NCI-H345 (cell line): ENCODE data around the gene OR13C4.
"Not testable (repeated sequence)": the region's sequence is repeated elsewhere in the genome, so short reads cannot be mapped to it uniquely, and the experiment has no call there.

Source experiments
- DNase-seq: peaks from one replicate; lab custom pipeline; 2025; lab: John Stamatoyannopoulos, UW

OR13C4 gene

GRCh38 chr9:104527109-104527508 lies at the start of gene OR13C4:
TSS of gene OR13C4 (minus strand) at chr9:104527209. CDS start at chr9:104527209, 0 bp downstream.
- DNase-seq, result no peak

GRCh38 chr9:104575456-104575855 lies 48.4 kb upstream of the OR13C4 start:
- no peak for DNase-seq

GRCh38 chr9:104572612-104573011 lies 45.6 kb upstream of the OR13C4 start:
- DNase-seq, result no peak

GRCh38 chr9:104568868-104569267 lies 41.9 kb upstream of the OR13C4 start, which contains the start of gene OR13C8:
TSS of gene OR13C8 (plus strand) at chr9:104569168. CDS start at chr9:104569168, 0 bp downstream.
- DNase-seq, result no peak

- no peak for DNase-seq
Measured at GRCh38 chr9:104564358-104564757, 37.3 kb upstream of the OR13C4 start.

GRCh38 chr9:104556830-104557634 lies 30.0 kb upstream of the OR13C4 start:
- DNase-seq, result peak; percentile 60

- no peak for DNase-seq
Measured at GRCh38 chr9:104555521-104555920, 28.5 kb upstream of the OR13C4 start.

- DNase-seq, result no peak
Measured at GRCh38 chr9:104553261-104553660, 26.3 kb upstream of the OR13C4 start.

- DNase-seq, result no peak
Measured at GRCh38 chr9:104544644-104545043, 17.6 kb upstream of the OR13C4 start.

- DNase-seq, result no peak
Measured at GRCh38 chr9:104539275-104539674, 12.3 kb upstream of the OR13C4 start.

- no peak for DNase-seq
Measured at GRCh38 chr9:104536756-104537155, 9.7 kb upstream of the OR13C4 start, which contains the start of gene OR13C3. TSS of gene OR13C3 (minus strand) at chr9:104536856. CDS start at chr9:104536723, 133 bp downstream.

GRCh38 chr9:104520241-104520640 lies 6.8 kb downstream of the OR13C4 start:
- not testable (repeated sequence) for DNase-seq

- DNase-seq, result no peak
Measured at GRCh38 chr9:104514901-104515300, 12.1 kb downstream of the OR13C4 start.

- no peak for DNase-seq
Measured at GRCh38 chr9:104506565-104506964, 20.4 kb downstream of the OR13C4 start.

- DNase-seq, result no peak
Measured at GRCh38 chr9:104503963-104504362, 23.0 kb downstream of the OR13C4 start, which contains the start of gene OR13F1. TSS of gene OR13F1 (plus strand) at chr9:104504263. CDS start at chr9:104504263, 0 bp downstream.

- no peak for DNase-seq
Measured at GRCh38 chr9:104503440-104503839, 23.6 kb downstream of the OR13C4 start.

- no peak for DNase-seq
Measured at GRCh38 chr9:104494808-104495207, 32.2 kb downstream of the OR13C4 start.

- no peak for DNase-seq
Measured at GRCh38 chr9:104485014-104485413, 42.0 kb downstream of the OR13C4 start.

GRCh38 chr9:104482921-104483570 lies 44.0 kb downstream of the OR13C4 start:
- DNase-seq, result no peak
